Measurements from ENCODE around the gene IDE.
"Not testable (repeated sequence)": the region's sequence is repeated elsewhere in the genome, so short reads cannot be mapped to it uniquely, and the experiment has no call there.

The IDE gene

GRCh38 chr10:92452313-92452712, 121.6 kb downstream of the IDE start:
- DNase-seq (ENCODE audit: low read depth), result no peak
- TF ChIP-seq CTCF (IDR thresholded peaks at IDR 0.05; ENCODE audit: insufficient read depth, low read depth, low read length, missing control alignments), result no peak

GRCh38 chr10:92451431-92451830, 122.5 kb downstream of the IDE start:
- TF ChIP-seq CTCF (IDR thresholded peaks at IDR 0.05; ENCODE audit: insufficient read depth, low read depth, low read length, missing control alignments), result no peak
- no peak for DNase-seq (ENCODE audit: low read depth)
- no peak overlapping the region for H3K4me3 ChIP-seq (ENCODE audit: low read length)

More at GRCh38 chr10:92452313-92452712, 121.6 kb downstream of the IDE start:
- H3K4me3 ChIP-seq (ENCODE audit: low read length), result no peak overlapping the region

DNA sequence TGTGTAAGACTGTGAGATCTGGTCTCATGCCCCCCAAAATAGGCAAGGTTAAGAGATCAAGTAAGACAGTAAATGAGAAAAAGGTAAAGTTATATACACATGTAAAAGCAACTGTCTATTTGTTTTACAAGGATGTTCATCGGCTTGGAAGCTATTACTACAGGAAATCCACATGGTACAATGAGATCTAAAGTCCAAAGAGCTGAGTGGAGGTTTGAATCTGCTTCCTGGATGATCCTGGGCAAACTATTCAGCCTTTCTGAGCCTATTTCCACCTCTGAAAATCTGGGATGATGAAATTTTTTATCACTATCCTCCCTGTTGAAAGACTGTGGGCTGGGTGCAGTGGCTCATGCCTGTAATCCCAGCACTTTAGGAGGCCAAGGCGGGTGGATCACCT, 123.0 kb downstream of the IDE start:
- DNase-seq (ENCODE audit: low read depth), result no peak
- no peak overlapping the region for H3K4me3 ChIP-seq (ENCODE audit: low read length)
- TF ChIP-seq CTCF (IDR thresholded peaks at IDR 0.05; ENCODE audit: insufficient read depth, low read depth, low read length, missing control alignments), result no peak

- no peak for DNase-seq (ENCODE audit: low read depth)
- H3K4me3 ChIP-seq (ENCODE audit: low read length), result no peak overlapping the region
- no peak for TF ChIP-seq CTCF (IDR thresholded peaks at IDR 0.05; ENCODE audit: insufficient read depth, low read depth, low read length, missing control alignments)
Observed at GRCh38 chr10:92440578-92440977, 133.3 kb downstream of the IDE start.

DNA sequence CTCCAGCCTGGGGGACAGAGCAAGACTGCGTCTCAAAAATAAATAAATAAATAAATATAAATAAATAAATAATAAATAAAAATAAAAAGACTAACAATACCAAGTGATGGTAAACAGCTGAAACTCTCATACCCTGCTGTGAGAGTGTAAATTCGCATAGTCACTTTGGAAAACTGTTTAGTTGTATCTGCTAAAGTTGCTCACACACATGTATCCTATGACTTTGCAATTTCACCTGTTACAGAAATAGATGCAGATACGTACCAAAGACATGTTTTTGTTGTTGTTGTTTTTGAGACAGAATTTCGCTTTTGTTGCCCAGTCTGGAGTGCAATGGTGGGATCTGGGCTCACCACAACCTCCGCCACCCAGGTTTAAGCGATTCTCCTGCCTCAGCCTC, 135.7 kb downstream of the IDE start:
- no peak overlapping the region for H3K4me3 ChIP-seq (ENCODE audit: low read length)
- no peak for DNase-seq (ENCODE audit: low read depth)
- TF ChIP-seq CTCF (IDR thresholded peaks at IDR 0.05; ENCODE audit: insufficient read depth, low read depth, low read length, missing control alignments), result no peak

- no peak for DNase-seq (ENCODE audit: low read depth)
- no peak for TF ChIP-seq CTCF (IDR thresholded peaks at IDR 0.05; ENCODE audit: insufficient read depth, low read depth, low read length, missing control alignments)
- H3K4me3 ChIP-seq (ENCODE audit: low read length), result no peak overlapping the region
Observed at GRCh38 chr10:92436611-92437010, 137.3 kb downstream of the IDE start.

- not testable (repeated sequence) for DNase-seq (ENCODE audit: low read depth); H3K4me3 ChIP-seq (ENCODE audit: low read length)
Observed at GRCh38 chr10:92436065-92436464, 137.8 kb downstream of the IDE start.

DNA sequence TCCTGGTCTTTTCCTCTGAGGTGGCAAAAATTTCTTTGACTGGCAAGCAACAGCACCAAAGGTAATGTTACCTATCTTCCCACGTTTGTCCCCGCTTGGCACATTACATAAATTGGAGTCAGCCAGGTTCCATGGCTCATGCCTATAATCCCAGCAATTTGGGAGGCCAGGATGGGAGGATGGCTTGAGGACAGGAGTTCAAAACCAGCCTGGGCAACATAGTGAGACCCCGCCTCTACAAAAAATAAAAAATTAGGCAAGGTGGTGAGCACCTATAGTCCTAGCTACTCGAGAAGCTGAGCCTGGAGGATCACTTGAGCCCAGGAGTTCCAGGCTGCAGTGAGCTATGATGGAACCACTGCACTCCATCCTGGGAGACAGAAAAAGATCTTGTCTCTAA, 139.5 kb downstream of the IDE start:
- TF ChIP-seq CTCF (IDR thresholded peaks at IDR 0.05; ENCODE audit: insufficient read depth, low read depth, low read length, missing control alignments), result no peak

More for the DNA sequence above, 139.5 kb downstream of the IDE start:
- no peak for DNase-seq (ENCODE audit: low read depth)
- no peak overlapping the region for H3K4me3 ChIP-seq (ENCODE audit: low read length)

Data from epithelial cell of esophagus (primary cell).